ENCODE results near the gene RUBCN.
"Not testable (repeated sequence)": the region's sequence is repeated elsewhere in the genome, so short reads cannot be mapped to it uniquely, and the experiment has no call there.

RUBCN gene

GRCh38 chr3:197621478-197621877, 115.2 kb downstream of the RUBCN start:
- in situ Hi-C loops (cut with MboI; ENCODE audit: low sequenced_read_pairs), result not testable (repeated sequence)
